Erythroblast (primary cell): ENCODE results near the gene COL13A1.

Experiments
- DNase-seq, 2 experiments: peaks; one replicate each; lab custom pipeline; 2025; lab: John Stamatoyannopoulos, UW
- GATA1 ChIP-seq: IDR thresholded peaks from 2 replicates; pipeline ENCODE4 v1.6.1; 2011; ENCODE audit warnings: low read depth, mild to moderate bottlenecking, control low read depth, low read length, moderate library complexity
- POLR2A ChIP-seq: IDR thresholded peaks from 2 replicates; pipeline ENCODE4 v1.6.1; 2011; ENCODE audit warnings: mild to moderate bottlenecking, low read length

Gene COL13A1

GRCh38 chr10:69994262-69994661 is 192.6 kb downstream of the COL13A1 start:
- TF ChIP-seq POLR2A = no peak
- TF ChIP-seq GATA1 = no peak
- peak; percentile 10 to 41 for DNase-seq

- TF ChIP-seq GATA1 (no peak), POLR2A (no peak)
- DNase-seq = no peak
These were observed 194.9 kb downstream of the COL13A1 start for GRCh38 chr10:69996611-69997010.

- TF ChIP-seq POLR2A (no peak), GATA1 (no peak)
- no peak for DNase-seq
These were observed 198.6 kb downstream of the COL13A1 start for GRCh38 chr10:70000262-70000661.

GRCh38 chr10:70007116-70007820 is 205.6 kb downstream of the COL13A1 start:
- no peak for DNase-seq
- TF ChIP-seq POLR2A (no peak), GATA1 (no peak)
